PC-9 (cell line): Measurements from ENCODE around the gene GRID2IP.

ENCODE experiments used
- CTCF ChIP-seq: fragments of 200-600 bp; sonication (generic); conservative IDR thresholded peaks from 2 replicates; pipeline ENCODE4 v1.6.1; 2017; ENCODE audit warnings: mixed run types, antibody characterized with exemption, mild to moderate bottlenecking, moderate library complexity
- EZH2 ChIP-seq: fragments of 200-600 bp; sonication (generic); IDR thresholded peaks from 2 replicates; pipeline ENCODE4 v1.8.0; 2017; ENCODE audit warnings: antibody characterized with exemption, low read depth

GRCh38 chr7:6577369-6578113 lies 26.3 kb upstream of the GRID2IP start, which contains the start of gene ZDHHC4:
- TF ChIP-seq CTCF (0 out of 2 replicates have a peak, but pooled peaks have one; percentile 19), EZH2 (no peak)
